Measurements from ENCODE around the gene PAK5. TPM values are rescaled to one million over a fixed set of nuclear protein-coding genes. Genes with fewer than 3 reads are reported as not detected.

Gene PAK5
- total and polyA plus RNA-seq, 2 donors from 2014 or later = 0.13 to 0.22 TPM

GRCh38 chr20:9628589-9628988 is 210.3 kb downstream of the PAK5 start:
- Histone ChIP-seq H3K27me3 (ENCODE audit: control insufficient read depth, insufficient read depth, low read length) (no peaks in the 10 kb centered on the region), H3K27ac (ENCODE audit: low read depth in 2 of 2, low read length in 2 of 2) (no peak overlapping the region), H3K9me3 (ENCODE audit: control insufficient read depth in 2 of 3, insufficient read depth in 1 of 3, low read length in 3 of 3) (no peaks in the 10 kb centered on the region), H3K36me3 (ENCODE audit: control insufficient read depth in 2 of 3, insufficient read depth in 3 of 3, low read length in 3 of 3) (no peaks in the 10 kb centered on the region), H3K4me3 (ENCODE audit: low read length in 3 of 3) (no peak overlapping the region), H3K9ac (ENCODE audit: low read length in 3 of 3) (no peak overlapping the region), H3K4me1 (ENCODE audit: control insufficient read depth in 2 of 3, insufficient read depth in 2 of 3, low read depth in 1 of 3, low read length in 3 of 3) (no peaks in the 10 kb centered on the region)
- no peak for TF ChIP-seq CTCF (IDR thresholded peaks at IDR 0.05; ENCODE audit: borderline replicate concordance, extremely low read depth, insufficient read depth)
- DNase-seq (no peak), FAIRE-seq (no peak)
- intact Hi-C loops (cut with DNase I) = no loop called here

- Histone ChIP-seq H3K9ac (ENCODE audit: low read length in 3 of 3) (no peak overlapping the region), H3K27ac (ENCODE audit: low read depth in 2 of 2, low read length in 2 of 2) (no peak overlapping the region), H3K27me3 (ENCODE audit: control insufficient read depth, insufficient read depth, low read length) (no peaks in the 10 kb centered on the region), H3K4me3 (ENCODE audit: low read length in 3 of 3) (no peak overlapping the region), H3K36me3 (ENCODE audit: control insufficient read depth in 2 of 3, insufficient read depth in 3 of 3, low read length in 3 of 3) (no peaks in the 10 kb centered on the region), H3K4me1 (ENCODE audit: control insufficient read depth in 2 of 3, insufficient read depth in 2 of 3, low read depth in 1 of 3, low read length in 3 of 3) (no peaks in the 10 kb centered on the region), H3K9me3 (ENCODE audit: control insufficient read depth in 2 of 3, insufficient read depth in 1 of 3, low read length in 3 of 3) (peaks cover 0 to under 1% (median 0%) of the 10 kb centered on the region in 3 donors)
- intact Hi-C loops (cut with DNase I) = no loop called here
- FAIRE-seq = no peak
- no peak for DNase-seq
- TF ChIP-seq CTCF (IDR thresholded peaks at IDR 0.05; ENCODE audit: borderline replicate concordance, extremely low read depth, insufficient read depth) = no peak
Observed at GRCh38 chr20:9628141-9628540, 210.7 kb downstream of the PAK5 start.

DNA sequence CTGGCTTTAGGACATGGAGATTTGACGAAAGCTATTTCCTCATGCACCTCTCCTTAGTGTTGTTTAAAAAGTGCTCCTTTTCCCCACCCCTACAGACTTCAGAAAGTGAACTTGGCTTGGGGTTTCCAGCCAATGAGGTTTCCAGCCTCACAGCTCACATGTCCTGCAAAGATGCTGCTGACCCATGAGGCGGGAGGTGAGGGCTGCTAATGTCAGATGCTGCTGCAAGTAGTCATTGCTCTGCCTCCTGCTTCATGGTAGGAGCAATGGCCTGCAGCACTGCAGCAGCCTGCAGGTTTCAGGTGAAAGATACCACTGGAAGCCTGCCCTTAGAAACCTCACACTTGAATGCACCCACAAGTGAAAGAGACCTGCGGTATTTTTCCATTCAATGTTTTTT is 211.7 kb downstream of the PAK5 start:
- peaks cover 0 to 4% (median 0%) of the 10 kb centered on the region in 3 donors for H3K9me3 ChIP-seq (ENCODE audit: control insufficient read depth in 2 of 3, insufficient read depth in 1 of 3, low read length in 3 of 3)
- DNase-seq = no peak
- H3K27me3 ChIP-seq (ENCODE audit: control insufficient read depth, insufficient read depth, low read length) = no peaks in the 10 kb centered on the region
- H3K4me1 ChIP-seq (ENCODE audit: control insufficient read depth in 2 of 3, insufficient read depth in 2 of 3, low read depth in 1 of 3, low read length in 3 of 3) = no peaks in the 10 kb centered on the region
- H3K4me3 ChIP-seq (ENCODE audit: low read length in 3 of 3) = no peak overlapping the region
- no peaks in the 10 kb centered on the region for H3K36me3 ChIP-seq (ENCODE audit: control insufficient read depth in 2 of 3, insufficient read depth in 3 of 3, low read length in 3 of 3)
- intact Hi-C loops (cut with DNase I) = no loop called here
- H3K9ac ChIP-seq (ENCODE audit: low read length in 3 of 3) = no peak overlapping the region
- TF ChIP-seq CTCF (IDR thresholded peaks at IDR 0.05; ENCODE audit: borderline replicate concordance, extremely low read depth, insufficient read depth) = no peak
- no peak for FAIRE-seq
- H3K27ac ChIP-seq (ENCODE audit: low read depth in 2 of 2, low read length in 2 of 2) = no peak overlapping the region

- Histone ChIP-seq H3K27me3 (ENCODE audit: control insufficient read depth, insufficient read depth, low read length) (no peaks in the 10 kb centered on the region), H3K4me3 (ENCODE audit: low read length in 3 of 3) (no peak overlapping the region), H3K9me3 (ENCODE audit: control insufficient read depth in 2 of 3, insufficient read depth in 1 of 3, low read length in 3 of 3) (peaks cover 0 to 4% (median 0%) of the 10 kb centered on the region in 3 donors), H3K27ac (ENCODE audit: low read depth in 2 of 2, low read length in 2 of 2) (no peak overlapping the region), H3K36me3 (ENCODE audit: control insufficient read depth in 2 of 3, insufficient read depth in 3 of 3, low read length in 3 of 3) (no peaks in the 10 kb centered on the region), H3K4me1 (ENCODE audit: control insufficient read depth in 2 of 3, insufficient read depth in 2 of 3, low read depth in 1 of 3, low read length in 3 of 3) (no peaks in the 10 kb centered on the region), H3K9ac (ENCODE audit: low read length in 3 of 3) (no peak overlapping the region)
- no peak for DNase-seq
- intact Hi-C loops (cut with DNase I) = no loop called here
- no peak for FAIRE-seq
- no peak for TF ChIP-seq CTCF (IDR thresholded peaks at IDR 0.05; ENCODE audit: borderline replicate concordance, extremely low read depth, insufficient read depth)
Observed at GRCh38 chr20:9626357-9626756, 212.5 kb downstream of the PAK5 start.

Data from kidney (tissue), 14 donors.